ENCODE data around the gene NFKBIL1.

DNA sequence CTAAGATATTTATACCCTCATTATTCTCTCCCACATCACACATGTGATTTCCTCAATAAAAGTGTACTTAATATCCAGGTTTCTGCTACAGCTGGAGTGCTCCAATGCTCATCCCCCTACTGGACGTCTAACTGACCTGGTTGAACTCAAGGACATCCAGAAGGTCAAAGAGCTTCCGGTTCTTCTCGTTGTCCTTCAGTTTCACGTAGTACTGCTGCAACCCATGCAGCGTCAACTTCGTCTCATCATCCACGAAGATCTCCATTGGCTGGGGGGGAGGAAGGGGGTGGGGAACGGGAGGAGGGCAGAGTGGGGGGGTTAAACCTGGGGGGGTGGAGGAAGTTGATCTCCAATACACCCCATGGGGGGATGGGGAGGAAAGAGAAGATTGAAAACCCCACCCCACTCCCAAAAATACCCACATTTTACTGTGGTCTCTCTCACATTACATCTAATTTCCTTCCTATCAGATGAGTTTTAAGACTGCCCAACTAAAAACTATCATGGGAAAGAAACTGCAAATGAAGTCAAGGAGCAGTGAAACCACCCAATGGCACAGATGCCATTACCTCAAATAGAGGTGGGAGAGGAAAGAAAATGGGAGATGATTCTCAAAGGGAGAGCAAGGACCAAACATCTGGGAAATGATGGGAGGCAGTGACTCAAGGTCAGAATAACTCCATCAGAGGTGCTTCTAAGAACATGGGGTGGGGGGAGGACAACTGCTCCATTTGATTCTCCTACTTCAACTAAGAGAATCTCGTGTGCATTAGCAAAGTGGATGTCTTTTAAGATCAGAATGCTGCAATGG is 14.6 kb upstream of the NFKBIL1 start:
- TF ChIP-seq, protein P1, sequence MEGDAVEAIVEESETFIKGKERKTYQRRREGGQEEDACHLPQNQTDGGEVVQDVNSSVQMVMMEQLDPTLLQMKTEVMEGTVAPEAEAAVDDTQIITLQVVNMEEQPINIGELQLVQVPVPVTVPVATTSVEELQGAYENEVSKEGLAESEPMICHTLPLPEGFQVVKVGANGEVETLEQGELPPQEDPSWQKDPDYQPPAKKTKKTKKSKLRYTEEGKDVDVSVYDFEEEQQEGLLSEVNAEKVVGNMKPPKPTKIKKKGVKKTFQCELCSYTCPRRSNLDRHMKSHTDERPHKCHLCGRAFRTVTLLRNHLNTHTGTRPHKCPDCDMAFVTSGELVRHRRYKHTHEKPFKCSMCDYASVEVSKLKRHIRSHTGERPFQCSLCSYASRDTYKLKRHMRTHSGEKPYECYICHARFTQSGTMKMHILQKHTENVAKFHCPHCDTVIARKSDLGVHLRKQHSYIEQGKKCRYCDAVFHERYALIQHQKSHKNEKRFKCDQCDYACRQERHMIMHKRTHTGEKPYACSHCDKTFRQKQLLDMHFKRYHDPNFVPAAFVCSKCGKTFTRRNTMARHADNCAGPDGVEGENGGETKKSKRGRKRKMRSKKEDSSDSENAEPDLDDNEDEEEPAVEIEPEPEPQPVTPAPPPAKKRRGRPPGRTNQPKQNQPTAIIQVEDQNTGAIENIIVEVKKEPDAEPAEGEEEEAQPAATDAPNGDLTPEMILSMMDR (conservative IDR thresholded peaks at IDR 0.05; ENCODE audit: low read depth, low read length), result no peak
- TF ChIP-seq POLR2A (IDR thresholded peaks at IDR 0.05; ENCODE audit: low read depth, low read length), result no peak
- TF ChIP-seq MAZ (IDR thresholded peaks at IDR 0.05; ENCODE audit: borderline replicate concordance, low read depth, low read length), result no peak

Measured in IMR-90 (cell line).